Measurements from ENCODE around the gene SEC24C.
A peak's percentile ranks its signal among the peaks of the same experiment; 100 is the strongest.

Gene SEC24C

DNA sequence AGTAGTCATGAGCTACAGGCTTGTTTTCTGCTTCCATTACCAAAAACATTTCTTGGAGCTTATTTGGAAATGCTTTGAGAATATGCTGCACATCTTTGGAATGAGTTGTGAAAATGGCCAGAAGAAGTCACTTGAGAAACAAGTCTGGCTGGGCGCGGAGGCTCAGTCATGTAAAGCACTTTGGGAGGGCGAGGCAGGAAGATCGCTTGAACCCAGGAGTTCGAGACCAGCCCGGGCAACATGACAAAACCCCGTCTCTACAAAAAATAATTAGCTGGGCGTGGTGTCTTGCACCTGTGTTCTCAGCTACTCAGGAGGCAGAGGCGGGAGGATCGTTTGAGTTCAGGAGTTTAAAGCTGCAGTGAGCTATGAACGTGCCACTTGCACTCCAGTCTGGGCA lies 36.8 kb downstream of the SEC24C start:
- no peaks in the 10 kb centered on the region for H3K27me3 ChIP-seq (ENCODE audit: insufficient read depth, poor library complexity, severe bottlenecking)
- no peak for DNase-seq (ENCODE audit: low read depth in 1 of 2, low spot score in 1 of 2)
- TF ChIP-seq SPI1 (IDR thresholded peaks at IDR 0.05; ENCODE audit: borderline replicate concordance, low read depth) (no peak), POLR2AphosphoS5 (IDR thresholded peaks at IDR 0.05; ENCODE audit: low read depth) (no peak), REST (IDR thresholded peaks at IDR 0.05; ENCODE audit: insufficient replicate concordance, low read depth) (no peak)
- peak overlapping the region; percentile 75 for H3K4me3 ChIP-seq (replicated peaks; ENCODE audit: insufficient read depth, low read length)
- peak overlapping the region; percentile 97 for H3K27ac ChIP-seq (replicated peaks)

DNA sequence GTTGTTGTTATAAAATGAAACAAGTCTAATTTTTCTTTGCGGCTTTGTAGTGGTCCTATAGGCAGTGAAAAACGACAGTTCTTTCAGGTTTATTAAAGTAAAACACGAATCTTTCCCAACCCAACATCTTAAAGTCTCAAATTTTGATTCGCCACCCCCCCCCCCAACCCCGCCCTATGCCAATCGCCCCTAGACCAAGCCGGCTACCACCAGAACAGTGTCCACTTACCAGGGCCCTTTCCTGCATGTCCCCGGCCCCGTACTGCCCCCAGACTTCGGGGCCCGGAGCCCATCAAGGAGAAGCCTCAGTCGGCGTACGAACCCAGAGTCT lies 37.3 kb downstream of the SEC24C start:
- peak overlapping the region; percentile 75 for H3K4me3 ChIP-seq (replicated peaks; ENCODE audit: insufficient read depth, low read length)
- peak overlapping the region; percentile 97 for H3K27ac ChIP-seq (replicated peaks)
- H3K27me3 ChIP-seq (ENCODE audit: insufficient read depth, poor library complexity, severe bottlenecking) = no peaks in the 10 kb centered on the region
- TF ChIP-seq GABPA (IDR thresholded peaks at IDR 0.05; ENCODE audit: low read depth) = no peak
- no peak for TF ChIP-seq SPI1 (IDR thresholded peaks at IDR 0.05; ENCODE audit: borderline replicate concordance, low read depth)
- no peak for TF ChIP-seq POLR2AphosphoS5 (IDR thresholded peaks at IDR 0.05; ENCODE audit: low read depth)
- TF ChIP-seq REST (IDR thresholded peaks at IDR 0.05; ENCODE audit: insufficient replicate concordance, low read depth) = no peak
- DNase-seq (ENCODE audit: low read depth in 1 of 2, low spot score in 1 of 2) = no peak

DNA sequence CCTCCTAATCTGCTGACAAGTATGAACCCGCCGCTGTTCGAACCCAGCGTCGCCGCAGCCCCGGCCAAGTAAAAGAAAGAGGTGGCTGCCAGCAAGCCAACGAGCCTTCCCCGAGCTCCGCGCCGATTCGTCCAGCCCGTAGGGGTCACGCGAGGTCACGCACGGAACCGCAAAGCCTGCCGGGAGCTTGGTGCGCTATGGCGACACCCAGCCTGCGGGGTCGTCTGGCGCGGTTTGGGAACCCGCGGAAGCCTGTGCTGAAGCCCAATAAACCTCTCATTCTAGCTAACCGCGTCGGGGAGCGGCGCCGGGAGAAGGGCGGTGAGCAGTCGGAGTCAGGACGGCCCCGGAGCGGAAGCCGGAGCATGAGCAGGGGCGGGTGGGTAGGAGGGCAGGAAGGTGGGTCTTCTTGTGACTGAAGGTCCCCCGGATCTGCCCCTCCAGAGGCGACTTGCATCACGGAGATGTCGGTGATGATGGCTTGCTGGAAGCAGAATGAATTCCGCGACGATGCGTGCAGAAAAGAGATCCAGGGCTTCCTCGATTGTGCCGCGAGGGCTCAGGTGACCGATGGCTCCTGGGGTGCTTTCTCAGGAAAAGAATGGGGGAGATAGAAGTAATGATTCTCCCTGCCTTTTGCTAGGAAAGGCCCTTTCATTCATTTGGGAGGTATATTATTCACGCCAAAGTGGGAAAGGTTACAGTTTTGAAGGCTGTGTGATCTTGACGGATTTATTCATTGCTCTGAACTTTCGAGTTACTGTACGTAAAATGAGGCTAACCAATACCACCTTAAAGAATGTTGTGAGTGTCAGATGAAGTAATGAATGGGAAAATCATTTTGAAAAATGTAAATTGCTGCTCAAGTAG lies 37.9 kb downstream of the SEC24C start, which contains the start of gene CHCHD1:
CHCHD1 (plus strand) TSS at position 170 of the 870 bp plus-strand sequence; CDS start at position 198, 28 bp downstream.
- H3K27ac ChIP-seq (replicated peaks) = peak within 1 kb of the TSS; percentile 97
- no peaks in the 10 kb centered on the region for H3K27me3 ChIP-seq (ENCODE audit: insufficient read depth, poor library complexity, severe bottlenecking)
- TF ChIP-seq SPI1 (IDR thresholded peaks at IDR 0.05; ENCODE audit: borderline replicate concordance, low read depth) (no peak), POLR2AphosphoS5 (IDR thresholded peaks at IDR 0.05; ENCODE audit: low read depth) (peak; percentile 89), GABPA (IDR thresholded peaks at IDR 0.05; ENCODE audit: low read depth) (no peak; the same call in 1 of the 2 replicates)
- TF ChIP-seq, protein P1, sequence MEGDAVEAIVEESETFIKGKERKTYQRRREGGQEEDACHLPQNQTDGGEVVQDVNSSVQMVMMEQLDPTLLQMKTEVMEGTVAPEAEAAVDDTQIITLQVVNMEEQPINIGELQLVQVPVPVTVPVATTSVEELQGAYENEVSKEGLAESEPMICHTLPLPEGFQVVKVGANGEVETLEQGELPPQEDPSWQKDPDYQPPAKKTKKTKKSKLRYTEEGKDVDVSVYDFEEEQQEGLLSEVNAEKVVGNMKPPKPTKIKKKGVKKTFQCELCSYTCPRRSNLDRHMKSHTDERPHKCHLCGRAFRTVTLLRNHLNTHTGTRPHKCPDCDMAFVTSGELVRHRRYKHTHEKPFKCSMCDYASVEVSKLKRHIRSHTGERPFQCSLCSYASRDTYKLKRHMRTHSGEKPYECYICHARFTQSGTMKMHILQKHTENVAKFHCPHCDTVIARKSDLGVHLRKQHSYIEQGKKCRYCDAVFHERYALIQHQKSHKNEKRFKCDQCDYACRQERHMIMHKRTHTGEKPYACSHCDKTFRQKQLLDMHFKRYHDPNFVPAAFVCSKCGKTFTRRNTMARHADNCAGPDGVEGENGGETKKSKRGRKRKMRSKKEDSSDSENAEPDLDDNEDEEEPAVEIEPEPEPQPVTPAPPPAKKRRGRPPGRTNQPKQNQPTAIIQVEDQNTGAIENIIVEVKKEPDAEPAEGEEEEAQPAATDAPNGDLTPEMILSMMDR (IDR thresholded peaks at IDR 0.05; ENCODE audit: insufficient read depth, low read length) = no peak
- peak within 1 kb of the TSS; percentile 75 for H3K4me3 ChIP-seq (replicated peaks; ENCODE audit: insufficient read depth, low read length)
- peak; percentile 87 to 94 for DNase-seq (ENCODE audit: low read depth in 1 of 2, low spot score in 1 of 2)

GRCh38 chr10:73782749-73783085 lies 38.5 kb downstream of the SEC24C start:
- H3K27ac ChIP-seq (replicated peaks) = peak overlapping the region; percentile 97
- H3K27me3 ChIP-seq (ENCODE audit: insufficient read depth, poor library complexity, severe bottlenecking) = no peaks in the 10 kb centered on the region
- TF ChIP-seq REST (IDR thresholded peaks at IDR 0.05; ENCODE audit: insufficient replicate concordance, low read depth) (no peak), SPI1 (IDR thresholded peaks at IDR 0.05; ENCODE audit: borderline replicate concordance, low read depth) (no peak), POLR2AphosphoS5 (IDR thresholded peaks at IDR 0.05; ENCODE audit: low read depth) (no peak), GABPA (IDR thresholded peaks at IDR 0.05; ENCODE audit: low read depth) (no peak)
- TF ChIP-seq, protein P1 (IDR thresholded peaks at IDR 0.05; ENCODE audit: insufficient read depth, low read length) = no peak
- DNase-seq (ENCODE audit: low read depth in 1 of 2, low spot score in 1 of 2) = no peak
- H3K4me3 ChIP-seq (replicated peaks; ENCODE audit: insufficient read depth, low read length) = peak overlapping the region; percentile 75

All from HL-60 (cell line).